GM19463 (cell line): ENCODE data around the gene TMEM63B.

Experiments used
- ATAC-seq: cut with Tn5 transposase; IDR thresholded peaks from one replicate; pipeline ENCODE4 v1.9.1; 2021; ENCODE audit warnings: mild to moderate bottlenecking, moderate library complexity; ENCODE audit not compliant: unreplicated experiment

Gene TMEM63B

GRCh38 chr6:44116641-44117382, 10.5 kb upstream of the TMEM63B start:
- no peak for ATAC-seq

GRCh38 chr6:44117397-44118128, 9.8 kb upstream of the TMEM63B start:
- no peak for ATAC-seq

- ATAC-seq, result no peak
Measured at GRCh38 chr6:44119704-44120262, 7.6 kb upstream of the TMEM63B start.

GRCh38 chr6:44120692-44121443, 6.5 kb upstream of the TMEM63B start:
- ATAC-seq, result no peak

- no peak for ATAC-seq
Measured at GRCh38 chr6:44122801-44123200, 4.6 kb upstream of the TMEM63B start.

- no peak for ATAC-seq
Measured at GRCh38 chr6:44123544-44123943, 3.8 kb upstream of the TMEM63B start.

GRCh38 chr6:44126320-44127149, 819 bp upstream of the TMEM63B start:
- peak; percentile 57 for ATAC-seq

GRCh38 chr6:44128020-44128917, 915 bp downstream of the TMEM63B start:
- no peak for ATAC-seq

- no peak for ATAC-seq
Measured at GRCh38 chr6:44129841-44130322, 2.5 kb downstream of the TMEM63B start.

- no peak for ATAC-seq
Measured at GRCh38 chr6:44131892-44132291, 4.5 kb downstream of the TMEM63B start.

- no peak for ATAC-seq
Measured at GRCh38 chr6:44132476-44132875, 5.1 kb downstream of the TMEM63B start.

GRCh38 chr6:44133003-44133931, 5.9 kb downstream of the TMEM63B start:
- ATAC-seq, result no peak

GRCh38 chr6:44133981-44134711, 6.8 kb downstream of the TMEM63B start:
- no peak for ATAC-seq

GRCh38 chr6:44135173-44135758, 7.9 kb downstream of the TMEM63B start:
- ATAC-seq, result no peak

GRCh38 chr6:44135875-44136274, 8.5 kb downstream of the TMEM63B start:
- no peak for ATAC-seq

- ATAC-seq, result no peak
Measured at GRCh38 chr6:44138717-44139350, 11.5 kb downstream of the TMEM63B start.

- ATAC-seq, result no peak
Measured at GRCh38 chr6:44139351-44139743, 12.0 kb downstream of the TMEM63B start.
